Sigmoid colon (tissue), 7 donors: ENCODE measurements around the gene EAPP. TPM values are rescaled to one million over a fixed set of nuclear protein-coding genes. Genes with fewer than 3 reads are reported as not detected.
"Not testable (repeated sequence)": the region's sequence is repeated elsewhere in the genome, so short reads cannot be mapped to it uniquely, and the experiment has no call there.

ENCODE experiments used
- DNase-seq: peaks from one replicate; pipeline ENCODE4 v3.0.0-alpha.2; 2019
- H3K27ac ChIP-seq, 4 donors: fragments of 200-600 bp; sonication (generic); one replicate each; pipeline ENCODE4 v1.5.1; 2016 to 2019; ENCODE audit warnings: mild to moderate bottlenecking in 1 of 4
- H3K27me3 ChIP-seq, 3 donors: fragments of 200-600 bp; sonication (generic); one replicate each; pipeline ENCODE4 v1.5.1; 2019; ENCODE audit warnings: mild to moderate bottlenecking in 1 of 3
- H3K36me3 ChIP-seq, 4 donors: fragments of 200-600 bp; sonication (generic); one replicate each; pipeline ENCODE4 v1.5.1; 2016 to 2019
- H3K4me1 ChIP-seq, 4 donors: fragments of 200-600 bp; sonication (generic); one replicate each; pipeline ENCODE4 v1.5.1; 2017 to 2019
- H3K4me3 ChIP-seq, 4 donors: fragments of 200-600 bp; sonication (generic); one replicate each; pipeline ENCODE4 v1.5.1; 2017 to 2019; ENCODE audit warnings: mild to moderate bottlenecking in 2 of 4, moderate library complexity in 1 of 4
- H3K9me3 ChIP-seq, 4 donors: fragments of 200-600 bp in 3 of 4; sonication (generic) in 3 of 4; one replicate each; pipeline versions ENCODE4 v1.5.1 to v1.6.1; 2013 to 2019
- CTCF ChIP-seq, 4 experiments: fragments of 450-650 bp in 3 of 4; fragments of 200-600 bp in 1 of 4; IDR thresholded peaks; one replicate each; pipeline ENCODE4 v1.5.1; 2016 to 2019; ENCODE audit warnings: antibody characterized with exemption in 4 of 4, mild to moderate bottlenecking in 3 of 4, moderate library complexity in 2 of 4
- EP300 ChIP-seq, 4 donors: sonication (generic); formaldehyde crosslinking; IDR thresholded peaks; one replicate each; pipeline ENCODE4 v1.6.1; 2017; ENCODE audit warnings: antibody characterized with exemption in 4 of 4
- POLR2A ChIP-seq, 2 donors: fragments of 450-650 bp; IDR thresholded peaks; one replicate each; pipeline ENCODE4 v1.6.1; 2016; ENCODE audit warnings: antibody characterized with exemption in 2 of 2, mild to moderate bottlenecking in 2 of 2, moderate library complexity in 2 of 2
- POLR2AphosphoS5 ChIP-seq, 4 donors: sonication (generic); formaldehyde crosslinking; IDR thresholded peaks; one replicate each; pipeline ENCODE4 v1.6.1; 2017; ENCODE audit warnings: antibody characterized with exemption in 4 of 4
- WGBS, 2 donors: extraction: QIAGEN DNeasy Blood & Tissue Kit; methylation state at CpG; one replicate each; pipeline ENCODE4 v1.1.7; 2013; 5-methylcytosine and 5-hydroxymethylcytosine counted together
- intact Hi-C: fragments of 100-400 bp; cut with DNase I; formaldehyde crosslinking; loops from one replicate; pipeline ENCODE4 v1.15.1; 2023
- polyA plus RNA-seq, 3 donors: library from polyadenylated mRNA; stranded (reverse); fragments of 200-250 nt; gene quantifications; one replicate each; pipeline ENCODE4 v1.2.3, GENCODE V29; 2013
- total RNA-seq, 4 donors: library from RNA; depleted of rRNA; stranded (reverse); fragments of >200 nt; gene quantifications; one replicate each; pipeline ENCODE4 v1.1.0, GENCODE V29; 2016
- donor health status: healthy with polysubstance abuse.
- donor health status: Bipolar disorder and iron deficiency.
- donor health status: healthy.

Gene EAPP
- total and polyA plus RNA-seq, 7 donors: 25.5 to 133 (median 44.9) TPM

GRCh38 chr14:34554540-34555250, 15.2 kb upstream of the EAPP start:
- WGBS, 2 donors: 25 to 67% methylated on average over 9 of the region's 9 CpGs
- intact Hi-C loops: no loop called here
- H3K4me1 ChIP-seq: peaks cover 0 to 7% (median 0%) of the 10 kb centered on the region in 4 donors
- H3K4me3 ChIP-seq: no peak overlapping the region
- H3K36me3 ChIP-seq: no peaks in the 10 kb centered on the region
- DNase-seq: peak; percentile 64
- peak overlapping the region; percentile 43 to 78 (median 68) for H3K27ac ChIP-seq
- no peaks in the 10 kb centered on the region for H3K27me3 ChIP-seq
- TF ChIP-seq POLR2A (IDR thresholded peaks at IDR 0.05) (no peak), POLR2AphosphoS5 (IDR thresholded peaks at IDR 0.05) (no peak), EP300 (IDR thresholded peaks at IDR 0.05) (no peak), CTCF (IDR thresholded peaks at IDR 0.05) (no peak)
- no peaks in the 10 kb centered on the region for H3K9me3 ChIP-seq

- H3K4me1 ChIP-seq, intact Hi-C loops, H3K27me3 ChIP-seq, DNase-seq, H3K4me3 ChIP-seq, H3K36me3 ChIP-seq, H3K9me3 ChIP-seq: not testable (repeated sequence)
- H3K27ac ChIP-seq: peak overlapping the region in 2 of 4 donors; percentile 59 to 62
- 89 to 93% methylated on average over 19 of the region's 19 CpGs for WGBS, 2 donors
These were observed 9.9 kb upstream of the EAPP start for GRCh38 chr14:34549276-34549966.

- 90 to 91% methylated on average over 14 of the region's 14 CpGs for WGBS, 2 donors
- Histone ChIP-seq H3K4me1 (no peaks in the 10 kb centered on the region), H3K27me3 (no peaks in the 10 kb centered on the region), H3K27ac (peak overlapping the region in 3 of 4 donors; percentile 59 to 62 (median 60)), H3K4me3 (no peak overlapping the region), H3K36me3 (no peaks in the 10 kb centered on the region), H3K9me3 (no peaks in the 10 kb centered on the region)
- peak; percentile 38 for DNase-seq
- TF ChIP-seq CTCF (IDR thresholded peaks at IDR 0.05): no peak
- no peak for TF ChIP-seq POLR2AphosphoS5 (IDR thresholded peaks at IDR 0.05)
- no peak for TF ChIP-seq POLR2A (IDR thresholded peaks at IDR 0.05)
- no peak for TF ChIP-seq EP300 (IDR thresholded peaks at IDR 0.05)
- intact Hi-C loops: no loop called here
These were observed 9.0 kb upstream of the EAPP start for GRCh38 chr14:34548472-34548981.

- H3K9me3 ChIP-seq, H3K4me1 ChIP-seq, intact Hi-C loops, H3K27me3 ChIP-seq, H3K27ac ChIP-seq, H3K4me3 ChIP-seq, DNase-seq, H3K36me3 ChIP-seq: not testable (repeated sequence)
- no CpG with 5 or more reads among the region's 16 CpGs for WGBS, 2 donors
These were observed 7.6 kb upstream of the EAPP start for GRCh38 chr14:34547136-34547520.

GRCh38 chr14:34546272-34547135, 7.0 kb upstream of the EAPP start:
- DNase-seq, H3K27me3 ChIP-seq, H3K36me3 ChIP-seq, H3K4me3 ChIP-seq, H3K4me1 ChIP-seq, H3K9me3 ChIP-seq, intact Hi-C loops, H3K27ac ChIP-seq: not testable (repeated sequence)
- no CpG with 5 or more reads among the region's 68 CpGs for WGBS, 2 donors

GRCh38 chr14:34540181-34541059, 919 bp upstream of the EAPP start:
- peaks cover 0 to 22% (median 8%) of the 10 kb centered on the region in 4 donors for H3K36me3 ChIP-seq
- WGBS, 2 donors: 84 to 89% methylated on average over 13 of the region's 19 CpGs
- peak overlapping the region; percentile 70 to 93 (median 86) for H3K4me3 ChIP-seq
- intact Hi-C loops, H3K9me3 ChIP-seq, DNase-seq, H3K27me3 ChIP-seq: not testable (repeated sequence)
- H3K27ac ChIP-seq: peak overlapping the region; percentile 89 to 98 (median 96)
- H3K4me1 ChIP-seq: peaks cover 0 to 28% (median 21%) of the 10 kb centered on the region in 4 donors
